ENCODE measurements around the gene SAMD9. TPM values are rescaled to one million over a fixed set of nuclear protein-coding genes. Genes with fewer than 3 reads are reported as not detected.

SAMD9 gene
- total and polyA plus RNA-seq, 5 donors from 2014 or later, result 27.6 to 42.4 (median 30.1) TPM

DNA sequence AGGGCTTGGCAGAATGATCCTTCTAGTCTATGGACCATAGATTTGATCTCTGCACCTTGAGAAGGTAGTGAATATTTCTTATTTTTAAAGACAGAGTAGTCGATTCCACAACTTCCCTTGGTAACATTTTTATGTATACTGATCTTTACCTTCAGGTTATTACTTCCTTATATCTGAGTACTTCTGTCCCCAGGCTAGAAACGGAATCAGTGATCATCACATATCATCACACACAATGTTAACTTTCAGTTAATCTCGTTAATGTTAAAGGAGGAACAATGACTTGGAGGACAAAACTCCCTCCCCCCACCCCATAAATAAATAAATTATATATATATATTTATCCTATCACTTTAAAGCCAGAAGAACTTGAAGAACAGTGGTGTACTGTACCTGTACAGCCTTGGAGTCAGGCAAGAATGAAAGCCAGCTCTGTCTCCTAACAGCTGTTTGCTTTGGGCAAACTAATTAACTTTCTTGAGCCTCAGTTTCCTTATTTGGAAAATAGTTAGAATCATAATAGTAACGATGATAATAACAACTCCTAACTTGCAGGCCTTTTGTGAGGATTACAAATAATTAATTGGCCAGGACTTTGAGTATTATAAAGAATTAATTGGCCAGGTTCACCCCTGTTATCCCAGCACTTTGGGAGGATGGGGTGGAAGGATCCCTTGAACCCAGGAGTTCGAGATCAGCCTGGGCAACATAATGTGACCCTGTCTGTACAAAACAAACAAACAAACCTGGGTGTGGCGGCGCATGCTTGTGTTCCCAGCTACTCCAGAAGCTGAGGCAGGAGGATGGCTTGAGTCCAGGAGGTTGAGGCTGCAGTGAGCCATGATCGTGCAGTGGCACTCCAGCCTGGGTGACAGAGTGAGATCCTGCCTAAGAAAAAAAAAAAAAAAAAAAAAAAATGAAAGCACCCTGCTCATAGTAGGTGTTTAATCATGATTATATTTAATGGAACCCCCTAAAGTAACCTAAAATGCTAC lies 63.5 kb downstream of the SAMD9 start:
- peaks cover 0 to under 1% (median 0%) of the 10 kb centered on the region in 7 donors for H3K9me3 Mint-ChIP-seq
- H3K36me3 Mint-ChIP-seq, result no peaks in the 10 kb centered on the region
- Histone ChIP-seq H3K4me1 (ENCODE audit: control insufficient read depth, insufficient read depth, low read length, poor library complexity, severe bottlenecking) (no peaks in the 10 kb centered on the region), H3K9me3 (ENCODE audit: control insufficient read depth in 2 of 2, low read length in 2 of 2) (no peaks in the 10 kb centered on the region), H3K27me3 (ENCODE audit: control insufficient read depth, insufficient read depth, low read length) (no peaks in the 10 kb centered on the region), H3K27ac (ENCODE audit: insufficient read depth, low read length, poor library complexity, severe bottlenecking) (no peak overlapping the region), H3K4me3 (ENCODE audit: low read depth, low read length) (no peak overlapping the region), H3K36me3 (ENCODE audit: control insufficient read depth, insufficient read depth, low read length) (no peaks in the 10 kb centered on the region)
- H3K4me1 Mint-ChIP-seq, result peaks cover 0 to 7% (median 1%) of the 10 kb centered on the region in 4 donors
- DNase-seq, result no peak
- no peak for ATAC-seq (ENCODE audit: low read depth in 2 of 2)
- H3K27me3 Mint-ChIP-seq, result peaks cover 21% of the 10 kb centered on the region
- no peak overlapping the region for H3K27ac Mint-ChIP-seq
- no peak overlapping the region for H3K4me3 Mint-ChIP-seq

DNA sequence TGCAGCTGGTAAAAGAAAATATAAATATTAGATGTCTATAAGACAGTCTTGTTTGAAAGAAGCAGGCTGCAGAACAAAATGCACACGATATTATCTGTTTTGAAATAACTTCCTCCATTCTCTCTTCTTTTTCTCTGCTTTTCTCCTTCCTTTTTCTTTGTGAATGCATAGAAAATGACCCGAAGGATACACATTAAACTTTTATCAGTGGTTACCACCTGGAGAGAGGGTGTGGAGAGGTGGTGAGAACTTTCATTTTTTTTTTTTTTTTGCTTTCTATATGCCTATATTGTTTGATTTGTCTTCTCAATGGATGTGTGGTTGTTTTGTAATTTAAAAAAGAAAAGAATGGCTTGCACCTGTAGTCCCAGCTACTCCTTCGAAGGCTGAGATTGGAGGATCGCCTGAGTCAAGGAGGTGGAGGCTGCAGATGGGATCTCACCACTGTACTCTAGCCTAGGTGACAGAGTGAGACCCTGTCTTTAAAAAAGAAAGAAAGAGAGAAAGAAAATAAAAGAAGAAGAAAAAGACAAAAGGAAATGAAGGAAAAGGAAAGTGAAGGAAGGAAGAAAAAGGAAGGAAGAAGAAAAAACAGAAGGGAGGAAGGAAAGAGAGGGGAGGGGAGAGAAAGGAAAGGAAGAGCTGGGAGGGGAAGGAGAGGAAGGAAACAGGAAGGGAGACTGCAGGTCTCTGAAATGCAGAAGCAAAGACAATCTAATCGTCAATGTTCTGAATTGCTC lies 64.4 kb downstream of the SAMD9 start:
- Histone ChIP-seq H3K27me3 (ENCODE audit: control insufficient read depth, insufficient read depth, low read length) (no peaks in the 10 kb centered on the region), H3K4me3 (ENCODE audit: low read depth, low read length) (no peak overlapping the region), H3K36me3 (ENCODE audit: control insufficient read depth, insufficient read depth, low read length) (no peaks in the 10 kb centered on the region), H3K4me1 (ENCODE audit: control insufficient read depth, insufficient read depth, low read length, poor library complexity, severe bottlenecking) (no peaks in the 10 kb centered on the region), H3K27ac (ENCODE audit: insufficient read depth, low read length, poor library complexity, severe bottlenecking) (no peak overlapping the region), H3K9me3 (ENCODE audit: control insufficient read depth in 2 of 2, low read length in 2 of 2) (no peaks in the 10 kb centered on the region)
- H3K4me3 Mint-ChIP-seq, result no peak overlapping the region
- H3K36me3 Mint-ChIP-seq, result no peaks in the 10 kb centered on the region
- H3K27me3 Mint-ChIP-seq, result peaks cover 12% of the 10 kb centered on the region
- H3K27ac Mint-ChIP-seq, result peak overlapping the region in 1 of 3 donors; percentile 75
- ATAC-seq (ENCODE audit: low read depth in 2 of 2) (no peak), DNase-seq (no peak)
- H3K9me3 Mint-ChIP-seq, result peaks cover 0 to 2% (median 0%) of the 10 kb centered on the region in 7 donors
- H3K4me1 Mint-ChIP-seq, result peaks cover 0 to 7% (median 1%) of the 10 kb centered on the region in 4 donors

DNA sequence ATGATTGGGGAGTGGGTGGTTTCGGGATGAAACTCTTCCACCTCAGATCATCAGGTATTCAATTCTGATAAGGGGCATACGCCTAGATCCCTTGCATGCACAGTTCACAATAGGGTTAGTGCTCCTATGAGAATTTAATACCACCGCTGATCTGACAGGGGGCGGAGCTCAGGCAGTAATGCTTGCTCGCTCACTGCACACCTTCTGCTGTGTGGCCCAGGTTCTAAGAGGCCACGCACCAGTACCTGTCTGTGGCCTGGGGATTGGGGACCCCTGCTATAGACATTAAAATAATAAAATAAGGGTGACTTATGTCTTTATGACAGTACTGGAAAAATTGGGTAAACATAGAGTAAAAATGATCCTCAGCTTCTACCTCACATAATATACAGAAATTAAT lies 66.1 kb downstream of the SAMD9 start:
- Histone ChIP-seq H3K4me1 (ENCODE audit: control insufficient read depth, insufficient read depth, low read length, poor library complexity, severe bottlenecking) (no peaks in the 10 kb centered on the region), H3K27me3 (ENCODE audit: control insufficient read depth, insufficient read depth, low read length) (no peaks in the 10 kb centered on the region), H3K4me3 (ENCODE audit: low read depth, low read length) (no peak overlapping the region), H3K36me3 (ENCODE audit: control insufficient read depth, insufficient read depth, low read length) (no peaks in the 10 kb centered on the region), H3K9me3 (ENCODE audit: control insufficient read depth in 2 of 2, low read length in 2 of 2) (no peaks in the 10 kb centered on the region), H3K27ac (ENCODE audit: insufficient read depth, low read length, poor library complexity, severe bottlenecking) (no peak overlapping the region)
- Mint-ChIP-seq H3K4me1 (peaks cover 0 to 7% (median 1%) of the 10 kb centered on the region in 4 donors), H3K27ac (no peak overlapping the region), H3K36me3 (no peaks in the 10 kb centered on the region), H3K4me3 (no peak overlapping the region), H3K27me3 (peaks cover 10% of the 10 kb centered on the region), H3K9me3 (peaks cover 0 to 2% (median 0%) of the 10 kb centered on the region in 7 donors)
- DNase-seq (no peak), ATAC-seq (ENCODE audit: low read depth in 2 of 2) (no peak)

Other genes starting within 250 kb of the SAMD9 start
- gene SAMD9L, start 30.4 kb upstream of the SAMD9 start, total RNA-seq, result 46.3 TPM
- 10 to 100 TPM; 29.8 to 53.5 (median 43.3) TPM for gene SAMD9L, start 30.4 kb upstream of the SAMD9 start, polyA plus RNA-seq
- not detected for gene HEPACAM2, start 108.5 kb upstream of the SAMD9 start, total RNA-seq
- gene HEPACAM2, start 108.5 kb upstream of the SAMD9 start, polyA plus RNA-seq, result not detected
- gene VPS50, start 114.4 kb upstream of the SAMD9 start, total RNA-seq, result 41.2 TPM
- 10 to 100 TPM; 10.2 to 13.5 (median 10.9) TPM for gene VPS50, start 114.4 kb upstream of the SAMD9 start, polyA plus RNA-seq